Gastroesophageal sphincter (tissue), 3 donors: ENCODE data around the gene CDC45.

Source experiments
- EP300 ChIP-seq: sonication (generic); formaldehyde crosslinking; IDR thresholded peaks from one replicate; pipeline ENCODE4 v1.6.1; 2017; ENCODE audit warnings: antibody characterized with exemption, mild to moderate bottlenecking
- POLR2A ChIP-seq, 2 donors: fragments of 450-650 bp; IDR thresholded peaks; one replicate each; pipeline ENCODE4 v1.6.1; 2017; ENCODE audit warnings: antibody characterized with exemption in 2 of 2, mild to moderate bottlenecking in 2 of 2, moderate library complexity in 1 of 2
- POLR2AphosphoS5 ChIP-seq: sonication (generic); formaldehyde crosslinking; IDR thresholded peaks from one replicate; pipeline ENCODE4 v1.6.1; 2017; ENCODE audit warnings: antibody characterized with exemption
- TF ChIP-seq, protein P1 (sequence below), 4 experiments: fragments of 200-600 bp in 2 of 4; fragments of 450-650 bp in 2 of 4; sonication (generic) in 1 of 4; IDR thresholded peaks; one replicate each; pipeline ENCODE4 v1.5.1; 2017 to 2019; ENCODE audit warnings: antibody characterized with exemption in 4 of 4, mild to moderate bottlenecking in 2 of 4, moderate library complexity in 2 of 4

- TF ChIP-seq, protein P1, sequence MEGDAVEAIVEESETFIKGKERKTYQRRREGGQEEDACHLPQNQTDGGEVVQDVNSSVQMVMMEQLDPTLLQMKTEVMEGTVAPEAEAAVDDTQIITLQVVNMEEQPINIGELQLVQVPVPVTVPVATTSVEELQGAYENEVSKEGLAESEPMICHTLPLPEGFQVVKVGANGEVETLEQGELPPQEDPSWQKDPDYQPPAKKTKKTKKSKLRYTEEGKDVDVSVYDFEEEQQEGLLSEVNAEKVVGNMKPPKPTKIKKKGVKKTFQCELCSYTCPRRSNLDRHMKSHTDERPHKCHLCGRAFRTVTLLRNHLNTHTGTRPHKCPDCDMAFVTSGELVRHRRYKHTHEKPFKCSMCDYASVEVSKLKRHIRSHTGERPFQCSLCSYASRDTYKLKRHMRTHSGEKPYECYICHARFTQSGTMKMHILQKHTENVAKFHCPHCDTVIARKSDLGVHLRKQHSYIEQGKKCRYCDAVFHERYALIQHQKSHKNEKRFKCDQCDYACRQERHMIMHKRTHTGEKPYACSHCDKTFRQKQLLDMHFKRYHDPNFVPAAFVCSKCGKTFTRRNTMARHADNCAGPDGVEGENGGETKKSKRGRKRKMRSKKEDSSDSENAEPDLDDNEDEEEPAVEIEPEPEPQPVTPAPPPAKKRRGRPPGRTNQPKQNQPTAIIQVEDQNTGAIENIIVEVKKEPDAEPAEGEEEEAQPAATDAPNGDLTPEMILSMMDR (IDR thresholded peaks at IDR 0.05), result no peak
- TF ChIP-seq POLR2AphosphoS5, result no peak
- no peak for TF ChIP-seq POLR2A (IDR thresholded peaks at IDR 0.05)
- TF ChIP-seq EP300, result no peak
These were observed 22.3 kb downstream of the CDC45 start for GRCh38 chr22:19501897-19502447.
